Mesothelial cell of epicardium (in vitro differentiated cells): ENCODE data around the gene ESRRA. TPM values are rescaled to one million over a fixed set of nuclear protein-coding genes. Genes with fewer than 3 reads are reported as not detected.

Experiments used
- DNase-seq, 2 experiments: peaks; one replicate each; pipeline ENCODE4 v3.0.0; 2021; ENCODE audit warnings: low spot score in 2 of 2; ENCODE audit not compliant: unreplicated experiment in 2 of 2
- H3K27ac Mint-ChIP-seq: 2 replicates; pipeline ENCODE4 v1.8.0; 2021; ENCODE audit warnings: mixed read lengths
- H3K27me3 Mint-ChIP-seq: 2 replicates; pipeline ENCODE4 v1.8.0; 2021; ENCODE audit warnings: low read depth, mixed read lengths
- H3K36me3 Mint-ChIP-seq: 2 replicates; pipeline ENCODE4 v1.8.0; 2021; ENCODE audit warnings: mixed read lengths
- H3K4me1 Mint-ChIP-seq: 2 replicates; pipeline ENCODE4 v1.8.0; 2021; ENCODE audit warnings: mixed read lengths
- H3K4me3 Mint-ChIP-seq: 2 replicates; pipeline ENCODE4 v1.8.0; 2021; ENCODE audit warnings: mild to moderate bottlenecking, moderate library complexity, mixed read lengths
- H3K9me3 Mint-ChIP-seq: 2 replicates; pipeline ENCODE4 v1.8.0; 2021; ENCODE audit warnings: mixed read lengths
- total RNA-seq: library from RNA; stranded (reverse); gene quantifications from 3 replicates; pipeline ENCODE4 v1.2.1, GENCODE V29; 2021
- TF ChIP-seq, protein P1 (sequence below): fragments of 200-600 bp; sonication (generic); IDR thresholded peaks from one replicate; pipeline ENCODE4 v1.5.0; 2021; ENCODE audit warnings: antibody characterized with exemption; ENCODE audit not compliant: unreplicated experiment

The ESRRA gene
- total RNA-seq, 1 donor from 2014 or later: 26.6 TPM

GRCh38 chr11:64264371-64264852 is 40.9 kb upstream of the ESRRA start:
- no peaks in the 10 kb centered on the region for H3K9me3 Mint-ChIP-seq
- H3K27me3 Mint-ChIP-seq: no peaks in the 10 kb centered on the region
- TF ChIP-seq, protein P1, sequence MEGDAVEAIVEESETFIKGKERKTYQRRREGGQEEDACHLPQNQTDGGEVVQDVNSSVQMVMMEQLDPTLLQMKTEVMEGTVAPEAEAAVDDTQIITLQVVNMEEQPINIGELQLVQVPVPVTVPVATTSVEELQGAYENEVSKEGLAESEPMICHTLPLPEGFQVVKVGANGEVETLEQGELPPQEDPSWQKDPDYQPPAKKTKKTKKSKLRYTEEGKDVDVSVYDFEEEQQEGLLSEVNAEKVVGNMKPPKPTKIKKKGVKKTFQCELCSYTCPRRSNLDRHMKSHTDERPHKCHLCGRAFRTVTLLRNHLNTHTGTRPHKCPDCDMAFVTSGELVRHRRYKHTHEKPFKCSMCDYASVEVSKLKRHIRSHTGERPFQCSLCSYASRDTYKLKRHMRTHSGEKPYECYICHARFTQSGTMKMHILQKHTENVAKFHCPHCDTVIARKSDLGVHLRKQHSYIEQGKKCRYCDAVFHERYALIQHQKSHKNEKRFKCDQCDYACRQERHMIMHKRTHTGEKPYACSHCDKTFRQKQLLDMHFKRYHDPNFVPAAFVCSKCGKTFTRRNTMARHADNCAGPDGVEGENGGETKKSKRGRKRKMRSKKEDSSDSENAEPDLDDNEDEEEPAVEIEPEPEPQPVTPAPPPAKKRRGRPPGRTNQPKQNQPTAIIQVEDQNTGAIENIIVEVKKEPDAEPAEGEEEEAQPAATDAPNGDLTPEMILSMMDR: no peak
- H3K27ac Mint-ChIP-seq: no peak overlapping the region
- peaks cover 21% of the 10 kb centered on the region for H3K4me1 Mint-ChIP-seq
- no peak for DNase-seq
- no peak overlapping the region for H3K4me3 Mint-ChIP-seq
- H3K36me3 Mint-ChIP-seq: peaks cover 22% of the 10 kb centered on the region

DNA sequence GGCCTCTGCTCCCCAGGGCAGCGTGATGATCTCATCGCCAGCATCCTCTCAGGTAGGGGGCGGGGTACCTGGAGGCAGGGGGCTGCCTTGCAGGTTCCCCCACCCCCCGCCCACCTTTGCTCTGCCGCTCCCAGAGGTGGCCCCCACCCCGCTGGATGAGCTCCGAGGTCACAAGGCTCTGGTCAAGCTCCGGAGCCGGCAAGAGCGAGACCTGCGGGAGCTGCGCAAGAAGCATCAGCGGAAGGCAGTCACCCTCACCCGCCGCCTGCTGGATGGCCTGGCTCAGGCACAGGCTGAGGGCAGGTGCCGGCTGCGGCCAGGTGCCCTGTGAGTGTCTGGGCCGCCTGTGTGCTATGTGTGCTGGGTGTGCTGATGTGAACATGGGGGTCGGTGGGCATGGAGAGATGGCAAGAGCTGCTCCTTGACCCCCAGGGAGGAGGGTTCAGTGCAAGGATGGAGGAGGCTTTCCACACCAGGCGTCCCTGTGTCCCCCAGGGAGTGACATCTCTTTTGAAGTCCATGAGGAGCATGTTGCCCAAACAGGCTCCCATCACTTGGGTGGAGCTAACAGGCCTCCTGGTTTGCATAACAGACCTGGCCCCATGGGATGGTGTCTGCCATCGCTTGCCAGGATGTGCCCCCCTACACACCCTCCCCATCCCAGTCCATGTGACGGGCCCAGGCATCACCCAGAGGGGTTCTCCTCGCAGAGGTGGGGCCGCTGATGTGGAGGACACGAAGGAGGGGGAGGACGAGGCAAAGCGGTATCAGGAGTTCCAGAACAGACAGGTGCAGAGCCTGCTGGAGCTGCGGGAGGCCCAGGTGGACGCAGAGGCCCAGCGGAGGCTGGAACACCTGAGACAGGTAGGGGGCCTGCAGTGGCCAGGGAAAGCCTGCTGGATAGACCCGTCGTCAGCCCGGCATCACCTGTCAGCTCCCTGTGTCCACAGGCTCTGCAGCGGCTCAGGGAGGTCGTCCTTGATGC is 39.9 kb upstream of the ESRRA start:
- Mint-ChIP-seq H3K27me3 (no peaks in the 10 kb centered on the region), H3K4me1 (peaks cover 21% of the 10 kb centered on the region), H3K9me3 (no peaks in the 10 kb centered on the region), H3K36me3 (peaks cover 12% of the 10 kb centered on the region), H3K27ac (no peak overlapping the region), H3K4me3 (no peak overlapping the region)
- TF ChIP-seq, protein P1: no peak
- no peak for DNase-seq

GRCh38 chr11:64266339-64266738 is 39.0 kb upstream of the ESRRA start:
- Mint-ChIP-seq H3K9me3 (no peaks in the 10 kb centered on the region), H3K4me1 (peaks cover 21% of the 10 kb centered on the region), H3K27me3 (no peaks in the 10 kb centered on the region), H3K4me3 (no peak overlapping the region), H3K36me3 (peaks cover 12% of the 10 kb centered on the region), H3K27ac (no peak overlapping the region)
- no peak for DNase-seq
- TF ChIP-seq, protein P1: no peak

GRCh38 chr11:64267207-64267945 is 37.9 kb upstream of the ESRRA start:
- Mint-ChIP-seq H3K4me1 (peaks cover 25% of the 10 kb centered on the region), H3K4me3 (peak overlapping the region; percentile 10), H3K27ac (no peak overlapping the region), H3K9me3 (no peaks in the 10 kb centered on the region), H3K27me3 (no peaks in the 10 kb centered on the region), H3K36me3 (peaks cover 12% of the 10 kb centered on the region)
- no peak for DNase-seq
- TF ChIP-seq, protein P1: no peak

GRCh38 chr11:64268025-64268892 is 37.1 kb upstream of the ESRRA start:
- Mint-ChIP-seq H3K9me3 (no peaks in the 10 kb centered on the region), H3K4me1 (peaks cover 24% of the 10 kb centered on the region), H3K27me3 (no peaks in the 10 kb centered on the region), H3K36me3 (peaks cover 6% of the 10 kb centered on the region), H3K27ac (peak overlapping the region; percentile 94), H3K4me3 (peak overlapping the region; percentile 96)
- DNase-seq: no peak
- TF ChIP-seq, protein P1: no peak
